GM18499 (cell line): Measurements from ENCODE around the gene CNTNAP2.

ENCODE experiments used
- ATAC-seq: cut with Tn5 transposase; IDR thresholded peaks from one replicate; pipeline ENCODE4 v1.9.1; 2021; ENCODE audit warnings: moderate number of reproducible peaks; ENCODE audit not compliant: insufficient read depth, unreplicated experiment

The CNTNAP2 gene

GRCh38 chr7:148014001-148014400 is 1897.4 kb downstream of the CNTNAP2 start:
- no peak for ATAC-seq

DNA sequence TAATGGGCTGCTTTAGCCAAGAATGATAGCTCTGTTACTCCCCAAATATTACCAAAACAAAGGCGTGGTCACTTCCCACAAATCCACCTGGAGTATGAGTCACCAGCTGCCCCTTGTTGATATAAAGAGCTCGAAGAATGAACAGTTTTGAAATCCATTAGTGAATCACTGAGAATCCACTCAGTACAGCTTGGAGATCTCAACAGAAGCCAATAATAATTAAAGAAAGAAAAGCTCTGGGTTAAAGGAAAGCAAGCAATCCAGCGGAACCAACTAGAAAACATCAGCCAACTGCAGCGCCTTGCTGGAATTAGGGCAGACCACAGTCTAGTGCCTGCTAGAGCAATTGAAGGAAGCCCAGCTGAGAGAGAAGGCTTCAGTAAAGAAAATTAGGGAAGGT is 1897.9 kb downstream of the CNTNAP2 start:
- no peak for ATAC-seq

GRCh38 chr7:148017126-148017525 is 1900.5 kb downstream of the CNTNAP2 start:
- ATAC-seq, result no peak

DNA sequence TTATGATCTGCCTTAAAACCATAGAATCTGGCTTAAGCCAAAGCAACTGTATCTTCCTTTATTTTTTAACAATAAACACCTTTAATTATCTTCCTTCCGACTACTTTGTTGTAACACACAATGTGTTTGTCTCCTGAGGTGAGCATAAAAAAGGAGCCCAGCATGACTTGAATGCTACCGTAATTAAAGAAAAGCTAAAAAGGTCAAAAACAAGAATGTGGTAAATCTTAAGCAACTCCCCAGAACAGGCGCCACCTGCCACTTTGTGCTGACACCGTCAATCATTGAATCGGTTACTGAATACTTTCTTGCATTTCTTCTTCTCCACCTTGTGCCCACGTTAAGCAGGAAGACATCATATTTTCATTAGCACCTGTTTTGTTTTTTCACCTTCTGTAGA is 1904.1 kb downstream of the CNTNAP2 start:
- ATAC-seq, result no peak

DNA sequence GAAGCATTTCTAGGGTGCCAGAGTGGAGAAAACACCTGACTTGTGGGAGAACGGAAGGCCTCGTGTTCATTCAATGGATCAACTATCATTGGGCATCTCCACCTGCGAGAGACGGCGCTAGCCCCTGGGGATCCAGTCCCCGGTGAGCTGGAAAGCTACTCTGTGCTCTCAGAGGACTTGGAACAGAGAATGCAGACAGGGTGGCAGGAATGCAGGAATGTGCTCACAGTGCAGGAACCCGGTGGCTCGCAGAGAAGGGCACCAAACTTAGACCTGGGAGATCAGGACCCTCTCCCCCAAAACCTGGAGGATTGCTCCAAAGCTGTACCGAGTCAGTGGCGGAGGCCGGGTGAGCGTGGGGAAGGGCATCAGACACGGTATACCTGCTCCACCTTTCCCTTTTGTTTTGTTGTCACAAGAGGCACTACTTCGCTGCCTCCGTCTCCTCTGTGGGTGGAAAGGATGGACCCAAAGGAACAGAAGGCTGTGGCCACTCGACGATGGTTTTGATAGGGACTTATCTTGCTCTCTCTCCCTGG is 1905.0 kb downstream of the CNTNAP2 start:
- no peak for ATAC-seq

DNA sequence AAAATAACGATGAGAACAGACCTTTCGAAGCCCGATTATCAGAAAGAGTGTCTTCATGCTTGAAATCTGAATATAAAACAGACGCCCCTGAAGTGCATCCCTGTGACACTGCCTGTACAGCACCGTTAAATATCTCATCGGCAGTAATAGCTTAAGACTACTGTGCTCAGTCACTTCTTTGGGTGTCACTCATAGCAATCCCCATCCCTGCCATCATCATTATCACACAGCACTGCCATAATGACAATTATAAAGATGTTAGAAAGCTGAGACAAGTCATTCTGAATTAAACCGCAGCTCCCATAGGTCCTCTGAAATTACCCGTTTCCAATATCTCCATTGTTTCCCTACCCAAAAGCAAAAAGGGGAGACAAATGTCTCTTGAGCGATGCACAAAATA is 1906.2 kb downstream of the CNTNAP2 start:
- no peak for ATAC-seq

GRCh38 chr7:148026713-148027112 is 1910.1 kb downstream of the CNTNAP2 start:
- ATAC-seq, result no peak

GRCh38 chr7:148028165-148028564 is 1911.6 kb downstream of the CNTNAP2 start:
- no peak for ATAC-seq

- ATAC-seq, result no peak
These were observed 1914.4 kb downstream of the CNTNAP2 start for GRCh38 chr7:148031019-148031418.

DNA sequence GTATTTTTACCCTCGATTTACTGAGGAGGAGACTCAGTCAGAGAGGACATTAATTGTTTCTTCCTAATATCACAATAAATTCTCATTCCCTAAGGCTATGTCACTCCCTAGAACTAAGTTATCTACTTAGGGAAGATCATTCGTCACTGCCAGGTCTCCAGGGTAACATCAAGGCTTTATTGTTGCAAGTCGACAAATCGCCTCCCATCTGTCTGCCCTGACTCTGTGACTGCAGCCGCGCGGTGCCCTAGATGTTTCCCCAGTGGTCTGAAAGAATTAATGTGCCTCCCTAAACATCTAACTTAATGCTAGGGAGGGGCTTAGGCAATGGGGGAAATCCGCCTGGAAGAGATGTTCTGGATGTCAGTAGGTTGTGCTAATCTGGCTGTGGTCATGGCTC is 1915.2 kb downstream of the CNTNAP2 start:
- ATAC-seq, result no peak

- ATAC-seq, result no peak
These were observed 1919.3 kb downstream of the CNTNAP2 start for GRCh38 chr7:148035950-148036349.

GRCh38 chr7:148037044-148037443 is 1920.4 kb downstream of the CNTNAP2 start:
- ATAC-seq, result no peak

- no peak for ATAC-seq
These were observed 1924.6 kb downstream of the CNTNAP2 start for GRCh38 chr7:148041156-148041555.

DNA sequence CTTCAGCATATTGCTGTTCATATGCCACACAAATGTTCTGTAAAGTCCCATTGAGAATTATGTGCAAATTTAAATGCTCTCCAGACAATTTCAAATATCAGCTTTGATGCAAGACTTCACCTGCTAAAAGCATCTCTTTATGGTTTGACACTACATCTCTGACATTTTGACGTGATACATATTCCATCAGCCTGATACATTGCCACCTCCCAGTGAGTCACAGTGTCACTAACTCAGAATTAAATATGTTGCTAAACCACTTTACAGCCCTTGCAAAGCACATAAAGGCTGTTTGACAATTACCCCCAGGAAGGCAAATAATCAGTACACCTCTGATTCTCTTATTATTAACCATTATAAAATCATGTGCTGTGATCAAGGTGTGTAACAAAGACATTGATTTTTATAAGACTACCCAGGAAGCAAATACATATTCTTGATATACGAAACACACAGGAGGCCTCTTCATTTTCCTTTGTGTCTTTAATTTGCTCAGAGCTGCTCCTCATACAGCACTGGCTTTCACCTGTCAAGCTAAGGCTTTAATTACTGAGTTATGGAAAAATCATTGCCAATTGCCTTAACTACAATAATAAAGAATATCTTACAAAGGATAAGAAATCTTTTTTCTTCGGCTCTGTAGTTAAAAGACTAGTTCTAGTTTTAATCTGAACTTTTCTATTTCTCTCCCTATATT is 1926.5 kb downstream of the CNTNAP2 start:
- ATAC-seq, result no peak

GRCh38 chr7:148044173-148044572 is 1927.6 kb downstream of the CNTNAP2 start:
- ATAC-seq, result no peak

DNA sequence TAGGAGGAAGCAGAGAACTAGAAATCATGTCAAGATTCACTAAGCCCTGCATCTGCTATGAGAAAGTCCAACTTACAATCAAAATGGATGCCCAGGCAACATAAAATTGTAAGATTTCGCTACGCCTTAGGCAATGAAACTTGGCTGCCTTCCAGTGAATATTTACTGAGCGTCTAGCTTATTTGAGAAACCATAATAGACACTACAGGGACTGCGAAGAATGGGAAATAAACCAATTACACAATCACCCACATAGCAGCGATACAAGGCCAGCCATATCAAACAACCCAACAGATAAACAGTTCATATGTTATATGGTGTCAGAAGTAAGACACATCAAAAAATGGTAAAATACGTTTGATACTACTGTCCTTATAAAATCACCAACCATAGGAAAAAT is 1928.9 kb downstream of the CNTNAP2 start:
- no peak for ATAC-seq

DNA sequence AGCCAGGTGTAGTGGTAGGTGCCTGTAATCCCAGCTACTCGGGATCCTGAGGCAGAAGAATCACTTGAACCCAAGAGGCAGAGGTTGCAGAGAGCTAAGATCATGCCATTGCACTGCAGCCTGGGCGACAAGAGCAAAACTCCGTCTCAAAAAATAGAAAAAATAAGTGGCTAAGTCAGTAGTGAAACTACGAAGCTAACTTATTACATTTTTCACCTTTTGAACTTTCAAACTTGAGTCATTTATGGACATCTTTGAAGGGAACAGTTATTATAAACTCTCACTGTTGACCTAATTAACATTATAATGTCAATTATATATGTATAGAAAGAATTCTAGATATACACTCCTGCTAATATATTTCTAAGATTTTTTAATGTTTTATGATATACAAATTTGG is 1932.5 kb downstream of the CNTNAP2 start:
- ATAC-seq, result peak; percentile 73

- ATAC-seq, result no peak
These were observed 1934.0 kb downstream of the CNTNAP2 start for GRCh38 chr7:148050492-148051158.

DNA sequence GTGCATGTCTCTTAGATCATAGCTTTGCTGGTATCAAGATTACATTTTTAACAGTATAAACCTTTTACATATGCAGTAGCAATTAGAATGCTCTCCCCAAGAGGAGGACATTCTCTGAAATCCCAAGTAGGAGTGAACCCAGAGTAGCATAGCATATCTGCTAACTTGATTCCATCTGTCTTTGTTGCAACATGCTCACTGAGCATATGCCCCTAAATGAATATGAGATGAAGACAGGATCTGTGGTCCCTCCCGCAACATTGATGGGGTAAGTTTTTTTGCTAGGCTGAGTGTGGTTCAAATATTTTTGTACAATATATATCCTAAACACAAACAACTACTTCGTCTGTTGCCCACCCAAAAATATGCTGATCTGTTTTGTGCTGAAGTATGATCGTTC is 1939.8 kb downstream of the CNTNAP2 start:
- no peak for ATAC-seq

DNA sequence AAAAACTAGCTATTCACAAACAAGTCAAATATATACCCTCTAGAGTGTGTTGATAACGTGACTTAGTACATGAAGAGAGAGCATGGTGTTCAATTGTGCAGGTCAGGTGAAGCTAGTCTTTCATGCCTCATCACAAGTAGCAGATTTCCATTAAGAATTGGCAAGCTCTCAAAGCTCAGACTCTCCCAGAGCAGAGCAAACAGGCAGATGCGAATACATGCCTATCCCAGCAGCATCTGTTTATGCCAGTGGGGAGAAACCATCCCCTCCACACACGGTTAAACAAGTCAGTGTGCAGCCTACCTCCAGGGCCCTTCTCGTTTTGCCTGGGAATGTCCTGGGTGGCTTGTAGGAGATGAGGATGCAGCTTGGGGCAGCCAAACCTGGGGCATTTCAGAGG is 1941.5 kb downstream of the CNTNAP2 start:
- no peak for ATAC-seq

- no peak for ATAC-seq
These were observed 1942.2 kb downstream of the CNTNAP2 start for GRCh38 chr7:148058753-148059152.

- peak; percentile 96 for ATAC-seq
These were observed 1944.1 kb downstream of the CNTNAP2 start for GRCh38 chr7:148060724-148061123.
